Uterus (tissue), 4 donors: ENCODE measurements around the gene LYZL6. TPM values are rescaled to one million over a fixed set of nuclear protein-coding genes. Genes with fewer than 3 reads are reported as not detected.
"Not testable (repeated sequence)": the region's sequence is repeated elsewhere in the genome, so short reads cannot be mapped to it uniquely, and the experiment has no call there.

ENCODE experiments used
- DNase-seq, 2 donors: peaks; one replicate each; pipeline ENCODE4 v3.0.0-alpha.2; 2019 to 2020
- H3K27ac ChIP-seq, 2 donors: fragments of 200-600 bp; sonication (generic); 1 replicate in 1 of 2; 2 replicates in 1 of 2; pipeline ENCODE4 v1.5.1; 2016 to 2018
- H3K27me3 ChIP-seq, 2 donors: fragments of 200-600 bp; sonication (generic); one replicate each; pipeline ENCODE4 v1.5.1; 2018 to 2019; ENCODE audit warnings: control low read depth in 1 of 2
- H3K36me3 ChIP-seq, 2 donors: fragments of 200-600 bp; sonication (generic); one replicate each; pipeline ENCODE4 v1.5.1; 2019; ENCODE audit warnings: control low read depth in 1 of 2
- H3K4me1 ChIP-seq, 2 donors: fragments of 200-600 bp; sonication (generic); one replicate each; pipeline ENCODE4 v1.5.1; 2018 to 2019; ENCODE audit warnings: control low read depth in 1 of 2
- H3K4me3 ChIP-seq, 2 donors: fragments of 200-600 bp; sonication (generic); 1 replicate in 1 of 2; 2 replicates in 1 of 2; pipeline ENCODE4 v1.5.1; 2018 to 2019; ENCODE audit warnings: mild to moderate bottlenecking in 1 of 2
- H3K9me3 ChIP-seq, 2 donors: fragments of 200-600 bp; sonication (generic); one replicate each; pipeline ENCODE4 v1.5.1; 2019; ENCODE audit warnings: control low read depth in 1 of 2
- CTCF ChIP-seq, 4 experiments: fragments of 200-600 bp in 2 of 4; fragments of 450-650 bp in 2 of 4; sonication (generic) in 2 of 4; IDR thresholded peaks; one replicate each; pipeline ENCODE4 v1.5.1; 2016 to 2019; ENCODE audit warnings: antibody characterized with exemption in 4 of 4, mild to moderate bottlenecking in 2 of 4, moderate library complexity in 1 of 4
- POLR2A ChIP-seq, 2 donors: fragments of 450-650 bp; IDR thresholded peaks; one replicate each; pipeline ENCODE4 v1.6.1; 2016; ENCODE audit warnings: antibody characterized with exemption in 2 of 2, mild to moderate bottlenecking in 1 of 2, moderate library complexity in 1 of 2
- intact Hi-C: fragments of 100-400 bp; cut with DNase I; formaldehyde crosslinking; loops from one replicate; pipeline ENCODE4 v1.15.1; 2023; ENCODE audit warnings: low total_unique reads
- total RNA-seq, 4 donors: library from RNA; depleted of rRNA in 3 of 4; stranded (reverse); fragments of >200 nt in 3 of 4; gene quantifications; one replicate each; pipeline versions ENCODE4 v1.1.0 to v1.2.4, GENCODE V29; 2014 to 2023
- donor health status: DM: yes; HTN: yes; CAD: no.

LYZL6 gene
- total RNA-seq, 4 donors from 2014 or later = not detected

- no peaks in the 10 kb centered on the region for H3K36me3 ChIP-seq
- H3K27me3 ChIP-seq = no peaks in the 10 kb centered on the region
- H3K4me1 ChIP-seq = no peaks in the 10 kb centered on the region
- H3K4me3 ChIP-seq = no peak overlapping the region
- no peak overlapping the region for H3K27ac ChIP-seq
- no peak for DNase-seq
- intact Hi-C loops = no loop called here
- no peaks in the 10 kb centered on the region for H3K9me3 ChIP-seq
- TF ChIP-seq POLR2A (IDR thresholded peaks at IDR 0.05) (no peak), CTCF (IDR thresholded peaks at IDR 0.05) (no peak)
Observed at GRCh38 chr17:35900708-35901480, 42.6 kb downstream of the LYZL6 start.

- no peaks in the 10 kb centered on the region for H3K9me3 ChIP-seq
- no peaks in the 10 kb centered on the region for H3K4me1 ChIP-seq
- no peak for DNase-seq
- no peaks in the 10 kb centered on the region for H3K36me3 ChIP-seq
- no peaks in the 10 kb centered on the region for H3K27me3 ChIP-seq
- H3K27ac ChIP-seq = no peak overlapping the region
- TF ChIP-seq CTCF (IDR thresholded peaks at IDR 0.05) (no peak), POLR2A (IDR thresholded peaks at IDR 0.05) (no peak)
- H3K4me3 ChIP-seq = no peak overlapping the region
- intact Hi-C loops = no loop called here
Observed at GRCh38 chr17:35900280-35900679, 43.2 kb downstream of the LYZL6 start.

GRCh38 chr17:35898283-35899070 is 45.0 kb downstream of the LYZL6 start:
- intact Hi-C loops = no loop called here
- no peak overlapping the region for H3K4me3 ChIP-seq
- no peak for DNase-seq
- no peaks in the 10 kb centered on the region for H3K9me3 ChIP-seq
- no peak for TF ChIP-seq CTCF (IDR thresholded peaks at IDR 0.05)
- TF ChIP-seq POLR2A (IDR thresholded peaks at IDR 0.05) = no peak
- no peak overlapping the region for H3K27ac ChIP-seq
- H3K36me3 ChIP-seq = no peaks in the 10 kb centered on the region
- no peaks in the 10 kb centered on the region for H3K4me1 ChIP-seq
- no peaks in the 10 kb centered on the region for H3K27me3 ChIP-seq

- H3K9me3 ChIP-seq, intact Hi-C loops, H3K4me1 ChIP-seq, H3K36me3 ChIP-seq, H3K27me3 ChIP-seq, H3K27ac ChIP-seq, H3K4me3 ChIP-seq, DNase-seq: not testable (repeated sequence)
Observed at GRCh38 chr17:35897772-35898171, 45.7 kb downstream of the LYZL6 start.

- H3K27me3 ChIP-seq = no peaks in the 10 kb centered on the region
- no peak for DNase-seq
- H3K9me3 ChIP-seq = no peaks in the 10 kb centered on the region
- TF ChIP-seq POLR2A (IDR thresholded peaks at IDR 0.05) (no peak), CTCF (IDR thresholded peaks at IDR 0.05) (no peak)
- H3K36me3 ChIP-seq = no peaks in the 10 kb centered on the region
- intact Hi-C loops = no loop called here
- no peaks in the 10 kb centered on the region for H3K4me1 ChIP-seq
- no peak overlapping the region for H3K27ac ChIP-seq
- H3K4me3 ChIP-seq = no peak overlapping the region
Observed at GRCh38 chr17:35895636-35896587, 47.6 kb downstream of the LYZL6 start.
